ENCODE results near the gene TOMM20L.

Gene TOMM20L

DNA sequence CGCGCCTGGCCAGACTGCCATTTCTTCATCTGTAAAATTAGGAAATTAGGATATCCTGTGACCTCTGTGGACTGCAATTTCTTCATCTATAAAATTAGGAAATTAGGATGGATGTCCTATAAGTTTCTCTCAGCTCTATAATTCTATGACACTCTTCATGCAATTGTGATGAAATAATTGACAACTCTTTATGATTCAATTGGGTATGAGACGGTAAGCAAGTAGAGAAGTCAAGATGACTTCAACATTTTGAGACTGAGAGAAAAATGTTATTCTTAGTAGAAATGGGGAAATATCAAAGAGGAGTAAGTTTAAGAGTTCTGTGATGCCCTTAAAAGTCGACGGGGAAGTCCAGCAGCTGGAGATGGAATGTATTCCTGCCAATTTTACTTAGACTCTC lies 43.7 kb downstream of the TOMM20L start:
- Histone ChIP-seq H3K36me3 (ENCODE audit: control insufficient read depth, insufficient read depth, low read length) (no peaks in the 10 kb centered on the region), H3K27me3 (ENCODE audit: control insufficient read depth, insufficient read depth, low read length) (no peaks in the 10 kb centered on the region), H3K79me2 (no peaks in the 10 kb centered on the region), H3K9me3 (ENCODE audit: control insufficient read depth, low read length) (no peaks in the 10 kb centered on the region), H3K4me2 (ENCODE audit: low read length) (no peak overlapping the region), H3K4me1 (no peaks in the 10 kb centered on the region), H3K9ac (no peak overlapping the region), H3K27ac (no peak overlapping the region), H2AFZ (no peak overlapping the region), H3K4me3 (ENCODE audit: low read depth, low read length) (no peak overlapping the region)
- TF ChIP-seq, protein P1, sequence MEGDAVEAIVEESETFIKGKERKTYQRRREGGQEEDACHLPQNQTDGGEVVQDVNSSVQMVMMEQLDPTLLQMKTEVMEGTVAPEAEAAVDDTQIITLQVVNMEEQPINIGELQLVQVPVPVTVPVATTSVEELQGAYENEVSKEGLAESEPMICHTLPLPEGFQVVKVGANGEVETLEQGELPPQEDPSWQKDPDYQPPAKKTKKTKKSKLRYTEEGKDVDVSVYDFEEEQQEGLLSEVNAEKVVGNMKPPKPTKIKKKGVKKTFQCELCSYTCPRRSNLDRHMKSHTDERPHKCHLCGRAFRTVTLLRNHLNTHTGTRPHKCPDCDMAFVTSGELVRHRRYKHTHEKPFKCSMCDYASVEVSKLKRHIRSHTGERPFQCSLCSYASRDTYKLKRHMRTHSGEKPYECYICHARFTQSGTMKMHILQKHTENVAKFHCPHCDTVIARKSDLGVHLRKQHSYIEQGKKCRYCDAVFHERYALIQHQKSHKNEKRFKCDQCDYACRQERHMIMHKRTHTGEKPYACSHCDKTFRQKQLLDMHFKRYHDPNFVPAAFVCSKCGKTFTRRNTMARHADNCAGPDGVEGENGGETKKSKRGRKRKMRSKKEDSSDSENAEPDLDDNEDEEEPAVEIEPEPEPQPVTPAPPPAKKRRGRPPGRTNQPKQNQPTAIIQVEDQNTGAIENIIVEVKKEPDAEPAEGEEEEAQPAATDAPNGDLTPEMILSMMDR (IDR thresholded peaks at IDR 0.05): no peak

DNA sequence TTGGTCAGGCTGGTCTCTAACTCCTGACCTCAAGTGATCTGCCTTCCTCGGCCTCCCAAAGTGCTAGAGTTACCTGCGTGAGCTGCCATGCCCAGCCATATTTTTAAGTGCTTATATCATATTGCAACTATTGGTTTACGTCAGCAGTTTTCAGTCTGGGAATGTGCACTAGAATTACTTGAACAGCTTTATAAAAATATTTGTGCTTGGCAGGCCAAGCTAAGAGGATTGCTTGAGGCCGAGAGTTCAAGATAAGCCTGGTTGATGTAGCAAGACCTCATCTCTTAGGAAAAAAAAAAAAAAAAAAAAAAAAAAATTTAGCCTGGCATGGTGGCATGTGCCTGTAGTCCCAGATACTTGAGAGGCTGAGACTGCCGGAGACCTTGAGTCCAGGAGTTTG lies 48.9 kb downstream of the TOMM20L start:
- Histone ChIP-seq H3K36me3 (ENCODE audit: control insufficient read depth, insufficient read depth, low read length) (no peaks in the 10 kb centered on the region), H3K27me3 (ENCODE audit: control insufficient read depth, insufficient read depth, low read length) (no peaks in the 10 kb centered on the region), H3K79me2 (no peaks in the 10 kb centered on the region), H3K27ac (no peak overlapping the region), H3K9ac (no peak overlapping the region), H3K4me3 (ENCODE audit: low read depth, low read length) (no peak overlapping the region), H3K4me2 (ENCODE audit: low read length) (no peak overlapping the region), H3K4me1 (no peaks in the 10 kb centered on the region), H3K9me3 (ENCODE audit: control insufficient read depth, low read length) (no peaks in the 10 kb centered on the region), H2AFZ (no peak overlapping the region)
- TF ChIP-seq, protein P1 (IDR thresholded peaks at IDR 0.05): no peak

- Histone ChIP-seq H3K9ac (no peak overlapping the region), H3K4me2 (ENCODE audit: low read length) (no peak overlapping the region), H3K36me3 (ENCODE audit: control insufficient read depth, insufficient read depth, low read length) (peaks cover 4% of the 10 kb centered on the region), H3K27ac (no peak overlapping the region), H3K9me3 (ENCODE audit: control insufficient read depth, low read length) (no peaks in the 10 kb centered on the region), H2AFZ (no peak overlapping the region), H3K79me2 (no peaks in the 10 kb centered on the region), H3K4me1 (no peaks in the 10 kb centered on the region), H3K4me3 (ENCODE audit: low read depth, low read length) (no peak overlapping the region), H3K27me3 (ENCODE audit: control insufficient read depth, insufficient read depth, low read length) (no peaks in the 10 kb centered on the region)
- TF ChIP-seq, protein P1 (IDR thresholded peaks at IDR 0.05): no peak
Measured at GRCh38 chr14:58455593-58456265, 60.0 kb downstream of the TOMM20L start.

All from parathyroid adenoma (tissue), 2 donors.